Loucy (cell line): ENCODE measurements around the gene NRCAM.
"Not testable (repeated sequence)": the region's sequence is repeated elsewhere in the genome, so short reads cannot be mapped to it uniquely, and the experiment has no call there.

Experiments
- H2AFZ ChIP-seq: fragments of 200-600 bp; sonication (generic); 2 replicates; pipeline ENCODE4 v1.6.0; 2016; ENCODE audit warnings: antibody characterized with exemption, mild to moderate bottlenecking, low read length, moderate library complexity
- H3F3A ChIP-seq: fragments of 200-600 bp; 2 replicates; pipeline ENCODE4 v1.6.0; 2016; ENCODE audit warnings: antibody characterized with exemption, low read depth, mild to moderate bottlenecking
- H3K27me3 ChIP-seq: fragments of 200-600 bp; sonication (generic); 2 replicates; pipeline ENCODE4 v1.6.1; 2014; ENCODE audit warnings: low read length, mild to moderate bottlenecking; ENCODE audit not compliant: insufficient read depth, poor library complexity, severe bottlenecking
- H3K36me3 ChIP-seq: fragments of 200-600 bp; sonication (generic); 2 replicates; pipeline ENCODE4 v1.6.1; 2016; ENCODE audit warnings: low read length; ENCODE audit not compliant: insufficient read depth
- H3K4me1 ChIP-seq: fragments of 200-600 bp; sonication (generic); 2 replicates; pipeline ENCODE4 v1.5.1; 2014; ENCODE audit warnings: low read length, mild to moderate bottlenecking; ENCODE audit not compliant: insufficient read depth, poor library complexity, severe bottlenecking
- H3K4me2 ChIP-seq: fragments of 200-600 bp; sonication (generic); 2 replicates; pipeline ENCODE4 v1.6.0; 2014; ENCODE audit warnings: antibody characterized with exemption, low read length, low read depth, mild to moderate bottlenecking; ENCODE audit not compliant: poor library complexity, severe bottlenecking
- H3K4me3 ChIP-seq: fragments of 200-600 bp; sonication (generic); 2 replicates; pipeline ENCODE4 v1.5.1; 2014; ENCODE audit warnings: low read length, mild to moderate bottlenecking, mixed read lengths; ENCODE audit not compliant: poor library complexity, severe bottlenecking
- H3K79me2 ChIP-seq: fragments of 200-600 bp; sonication (generic); 2 replicates; pipeline ENCODE4 v1.6.1; 2014; ENCODE audit warnings: low read length; ENCODE audit not compliant: insufficient read depth
- H3K9ac ChIP-seq: fragments of 200-600 bp; sonication (generic); 2 replicates; pipeline ENCODE4 v1.6.0; 2014; ENCODE audit warnings: mild to moderate bottlenecking, low read depth, low read length, moderate library complexity; ENCODE audit not compliant: poor library complexity, severe bottlenecking
- H3K9me2 ChIP-seq: fragments of 200-600 bp; sonication (generic); replicated peaks from 2 replicates; pipeline ENCODE4 v1.6.1; 2016; ENCODE audit warnings: low read depth, low read length, mixed read lengths
- H3K9me3 ChIP-seq: fragments of 200-600 bp; sonication (generic); 2 replicates; pipeline ENCODE4 v1.6.1; 2014; ENCODE audit warnings: mild to moderate bottlenecking, antibody characterized with exemption, low read length, low read depth; ENCODE audit not compliant: insufficient read depth
- H4K20me1 ChIP-seq: fragments of 200-600 bp; sonication (generic); 2 replicates; pipeline ENCODE4 v1.6.0; 2014; ENCODE audit warnings: antibody characterized with exemption, low read length, mild to moderate bottlenecking; ENCODE audit not compliant: insufficient read depth, poor library complexity, severe bottlenecking
- EZH2phosphoT487 ChIP-seq: fragments of 200-600 bp; IDR thresholded peaks from 2 replicates; pipeline ENCODE4 v1.6.1; 2018; ENCODE audit warnings: antibody characterized with exemption, mild to moderate bottlenecking, moderate library complexity, borderline replicate concordance
- TF ChIP-seq, protein P1 (sequence below): fragments of 200-600 bp; sonication (generic); conservative IDR thresholded peaks from 2 replicates; pipeline ENCODE4 v1.5.1; 2014; ENCODE audit warnings: mild to moderate bottlenecking, antibody characterized with exemption, low read length

NRCAM gene

DNA sequence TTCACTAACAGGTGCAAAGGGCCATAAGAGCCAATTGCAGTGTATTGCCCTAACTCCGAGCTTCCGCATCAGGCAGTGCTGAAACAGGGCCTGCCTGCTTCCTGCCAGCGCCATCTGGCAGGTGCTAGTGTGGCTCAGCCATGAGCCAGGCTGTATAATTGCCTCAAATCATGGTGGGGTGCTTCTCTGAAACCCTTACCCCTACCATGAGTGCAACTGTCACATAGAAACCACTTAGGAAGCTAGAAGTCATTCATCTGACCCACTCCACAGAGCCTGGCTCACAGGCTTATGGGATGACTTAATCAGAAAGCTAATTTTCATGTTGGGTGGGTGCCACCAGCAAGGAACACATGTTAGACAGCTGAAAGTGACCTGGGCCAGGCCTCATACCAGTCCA, 192.8 kb downstream of the NRCAM start:
- no peaks in the 10 kb centered on the region for H3K79me2 ChIP-seq
- no peaks in the 10 kb centered on the region for H4K20me1 ChIP-seq
- no peaks in the 10 kb centered on the region for H3K4me1 ChIP-seq
- no peak overlapping the region for H2AFZ ChIP-seq
- no peaks in the 10 kb centered on the region for H3F3A ChIP-seq
- TF ChIP-seq, protein P1, sequence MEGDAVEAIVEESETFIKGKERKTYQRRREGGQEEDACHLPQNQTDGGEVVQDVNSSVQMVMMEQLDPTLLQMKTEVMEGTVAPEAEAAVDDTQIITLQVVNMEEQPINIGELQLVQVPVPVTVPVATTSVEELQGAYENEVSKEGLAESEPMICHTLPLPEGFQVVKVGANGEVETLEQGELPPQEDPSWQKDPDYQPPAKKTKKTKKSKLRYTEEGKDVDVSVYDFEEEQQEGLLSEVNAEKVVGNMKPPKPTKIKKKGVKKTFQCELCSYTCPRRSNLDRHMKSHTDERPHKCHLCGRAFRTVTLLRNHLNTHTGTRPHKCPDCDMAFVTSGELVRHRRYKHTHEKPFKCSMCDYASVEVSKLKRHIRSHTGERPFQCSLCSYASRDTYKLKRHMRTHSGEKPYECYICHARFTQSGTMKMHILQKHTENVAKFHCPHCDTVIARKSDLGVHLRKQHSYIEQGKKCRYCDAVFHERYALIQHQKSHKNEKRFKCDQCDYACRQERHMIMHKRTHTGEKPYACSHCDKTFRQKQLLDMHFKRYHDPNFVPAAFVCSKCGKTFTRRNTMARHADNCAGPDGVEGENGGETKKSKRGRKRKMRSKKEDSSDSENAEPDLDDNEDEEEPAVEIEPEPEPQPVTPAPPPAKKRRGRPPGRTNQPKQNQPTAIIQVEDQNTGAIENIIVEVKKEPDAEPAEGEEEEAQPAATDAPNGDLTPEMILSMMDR, result no peak
- no peak for TF ChIP-seq EZH2phosphoT487
- no peak overlapping the region for H3K4me3 ChIP-seq
- H3K36me3 ChIP-seq, result no peaks in the 10 kb centered on the region
- H3K9me3 ChIP-seq, result no peaks in the 10 kb centered on the region
- H3K9me2 ChIP-seq, result no peaks in the 10 kb centered on the region
- no peak overlapping the region for H3K9ac ChIP-seq
- no peaks in the 10 kb centered on the region for H3K27me3 ChIP-seq
- H3K4me2 ChIP-seq, result no peak overlapping the region

DNA sequence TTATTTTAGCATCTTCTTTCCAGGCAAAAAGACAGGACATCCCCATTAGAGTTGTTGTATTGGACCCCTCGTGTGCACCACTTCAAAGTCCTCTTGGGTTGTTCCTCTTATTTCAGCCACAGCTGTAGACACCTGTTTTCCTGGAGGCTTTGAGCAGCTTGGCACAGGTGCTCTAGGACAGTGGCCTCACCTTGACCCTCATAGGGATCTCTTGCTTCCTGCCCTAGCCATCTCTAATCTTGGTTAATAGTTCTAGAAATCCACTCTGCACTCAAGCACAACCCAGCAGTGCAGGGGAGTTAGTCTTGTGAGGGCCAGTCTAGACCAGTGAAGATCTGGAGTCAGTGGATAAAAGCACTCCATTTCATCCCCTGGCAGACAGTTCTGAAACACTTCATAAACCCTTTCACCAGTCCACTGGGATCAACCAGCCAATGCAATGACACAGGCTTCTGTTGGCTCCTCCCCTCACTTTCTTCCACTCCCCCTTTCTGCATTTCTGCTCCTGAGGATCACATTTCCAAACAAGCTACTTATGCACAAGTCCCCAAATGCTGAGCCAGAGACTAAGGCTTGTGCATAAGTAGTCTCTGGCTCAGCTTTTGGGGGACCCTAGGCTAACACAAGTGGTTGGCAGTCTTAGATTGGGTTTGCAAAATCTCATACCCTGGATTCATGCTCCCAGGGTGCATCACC, 194.5 kb downstream of the NRCAM start:
- H3K4me2 ChIP-seq, result no peak overlapping the region
- H2AFZ ChIP-seq, result no peak overlapping the region
- H3K9me2 ChIP-seq, result no peaks in the 10 kb centered on the region
- H3K27me3 ChIP-seq, result no peaks in the 10 kb centered on the region
- no peak overlapping the region for H3K4me3 ChIP-seq
- no peaks in the 10 kb centered on the region for H3F3A ChIP-seq
- no peaks in the 10 kb centered on the region for H3K4me1 ChIP-seq
- TF ChIP-seq, protein P1, result no peak
- no peak for TF ChIP-seq EZH2phosphoT487
- no peaks in the 10 kb centered on the region for H3K79me2 ChIP-seq
- no peaks in the 10 kb centered on the region for H3K9me3 ChIP-seq
- no peaks in the 10 kb centered on the region for H4K20me1 ChIP-seq
- no peak overlapping the region for H3K9ac ChIP-seq
- H3K36me3 ChIP-seq, result no peaks in the 10 kb centered on the region

DNA sequence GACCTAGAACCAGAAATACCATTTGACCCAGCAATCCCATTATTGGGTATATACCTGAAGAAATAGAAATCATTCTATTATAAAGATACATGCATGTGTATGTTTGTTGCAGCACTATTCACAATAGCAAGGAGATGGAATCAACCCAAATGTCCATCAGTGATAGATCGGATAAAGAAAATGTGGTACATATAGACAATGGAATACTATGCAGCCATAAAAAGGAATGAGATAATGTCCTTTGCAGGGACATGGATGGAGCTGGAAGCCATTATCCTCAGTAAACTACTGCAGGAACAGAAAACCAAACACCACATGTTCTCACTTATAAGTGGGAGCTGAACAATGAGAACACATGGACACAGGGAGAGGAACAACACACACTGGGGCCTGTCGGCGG, 196.8 kb downstream of the NRCAM start:
- not testable (repeated sequence) for H3K9me2 ChIP-seq, H3K9ac ChIP-seq, H3K4me1 ChIP-seq, H3K27me3 ChIP-seq, H3K4me3 ChIP-seq, H4K20me1 ChIP-seq, H2AFZ ChIP-seq, H3K36me3 ChIP-seq, H3K4me2 ChIP-seq, H3F3A ChIP-seq, H3K9me3 ChIP-seq, H3K79me2 ChIP-seq

DNA sequence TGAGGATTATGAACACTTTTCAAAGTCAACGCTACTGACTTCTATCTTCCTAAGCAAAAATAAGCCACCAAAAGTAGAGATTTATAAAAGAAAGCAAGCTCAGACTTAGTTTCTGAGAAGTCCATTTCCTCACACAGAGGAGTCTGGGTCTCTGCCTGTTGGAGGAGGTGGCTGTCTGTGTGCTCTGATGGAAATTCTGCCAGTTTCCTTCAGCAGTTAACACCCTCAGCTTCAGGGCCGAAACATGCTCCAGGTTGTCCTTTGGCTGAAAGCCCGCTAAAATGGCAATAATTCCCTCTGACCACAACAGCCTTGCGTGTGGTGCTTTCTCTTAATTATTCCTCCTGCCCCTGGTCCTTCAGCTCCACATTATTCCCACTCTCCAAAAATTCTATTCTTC, 198.3 kb downstream of the NRCAM start:
- Histone ChIP-seq H4K20me1 (no peaks in the 10 kb centered on the region), H3K36me3 (no peaks in the 10 kb centered on the region), H3K4me1 (no peaks in the 10 kb centered on the region), H3K27me3 (no peaks in the 10 kb centered on the region), H3K9me2 (no peaks in the 10 kb centered on the region), H3K9me3 (0 out of 2 replicates have a peak, but pooled peaks cover 2% of the 10 kb centered on the region), H3K79me2 (no peaks in the 10 kb centered on the region), H3F3A (no peaks in the 10 kb centered on the region), H3K9ac (no peak overlapping the region), H3K4me3 (no peak overlapping the region), H3K4me2 (no peak overlapping the region), H2AFZ (no peak overlapping the region)
- no peak for TF ChIP-seq EZH2phosphoT487
- TF ChIP-seq, protein P1, result no peak
